Omental fat pad (tissue), 4 donors: ENCODE data around the gene TSC2. TPM values are rescaled to one million over a fixed set of nuclear protein-coding genes. Genes with fewer than 3 reads are reported as not detected.

Experiments used
- ATAC-seq: fragments of 150-250 bp; one replicate; pipeline ENCODE4 v1.9.1; 2016; ENCODE audit warnings: mild to moderate bottlenecking, moderate library complexity; ENCODE audit not compliant: low FRiP score
- DNase-seq: peaks from one replicate; pipeline ENCODE4 v3.0.0-alpha.2; 2019; ENCODE audit warnings: low spot score
- CTCF ChIP-seq, 3 donors: fragments of 450-650 bp; IDR thresholded peaks; one replicate each; pipeline ENCODE4 v1.5.1; 2016 to 2017; ENCODE audit warnings: antibody characterized with exemption in 3 of 3, mild to moderate bottlenecking in 3 of 3, moderate library complexity in 2 of 3
- total RNA-seq, 4 donors: library from RNA; depleted of rRNA; stranded (reverse); fragments of >200 nt; gene quantifications; one replicate each; pipeline ENCODE4 v1.1.0, GENCODE V29; 2016

TSC2 gene
- total RNA-seq, 4 donors from 2014 or later: 30.0 to 59.4 (median 35.9) TPM

GRCh38 chr16:2028146-2028545, 19.6 kb upstream of the TSC2 start:
- no peak for TF ChIP-seq CTCF (IDR thresholded peaks at IDR 0.05)
- DNase-seq (no peak), ATAC-seq (no peak)

GRCh38 chr16:2028620-2029220, 19.1 kb upstream of the TSC2 start:
- TF ChIP-seq CTCF (IDR thresholded peaks at IDR 0.05): no peak
- no peak for ATAC-seq
- no peak for DNase-seq

GRCh38 chr16:2029350-2029749, 18.4 kb upstream of the TSC2 start:
- no peak for TF ChIP-seq CTCF (IDR thresholded peaks at IDR 0.05)
- DNase-seq: no peak
- no peak for ATAC-seq

GRCh38 chr16:2030036-2030435, 17.7 kb upstream of the TSC2 start:
- TF ChIP-seq CTCF (IDR thresholded peaks at IDR 0.05): no peak
- ATAC-seq: no peak
- DNase-seq: no peak

- no peak for ATAC-seq
- DNase-seq: no peak
- no peak for TF ChIP-seq CTCF (IDR thresholded peaks at IDR 0.05)
Observed at GRCh38 chr16:2031081-2031577, 16.7 kb upstream of the TSC2 start.

GRCh38 chr16:2032285-2033056, 15.3 kb upstream of the TSC2 start:
- TF ChIP-seq CTCF (IDR thresholded peaks at IDR 0.05): no peak
- ATAC-seq (peak; percentile 5), DNase-seq (no peak)
